Measurements from ENCODE around the gene ERICH4.
A peak's percentile ranks its signal among the peaks of the same experiment; 100 is the strongest.
"Not testable (repeated sequence)": the region's sequence is repeated elsewhere in the genome, so short reads cannot be mapped to it uniquely, and the experiment has no call there.

ERICH4 gene

GRCh38 chr19:41456342-41456918, 13.5 kb downstream of the ERICH4 start:
- DNase-seq (ENCODE audit: low read depth): peak; percentile 72
- no peak overlapping the region for H3K4me3 ChIP-seq (replicated peaks; ENCODE audit: low read depth, low read length)
- no peak for TF ChIP-seq CTCF (IDR thresholded peaks at IDR 0.05; ENCODE audit: low read length, missing control alignments)

GRCh38 chr19:41457241-41457640, 14.3 kb downstream of the ERICH4 start:
- no peak for DNase-seq (ENCODE audit: low read depth)
- TF ChIP-seq CTCF (IDR thresholded peaks at IDR 0.05; ENCODE audit: low read length, missing control alignments): no peak
- no peak overlapping the region for H3K4me3 ChIP-seq (replicated peaks; ENCODE audit: low read depth, low read length)

- no peak for TF ChIP-seq CTCF (IDR thresholded peaks at IDR 0.05; ENCODE audit: low read length, missing control alignments)
- no peak for DNase-seq (ENCODE audit: low read depth)
- H3K4me3 ChIP-seq (replicated peaks; ENCODE audit: low read depth, low read length): no peak overlapping the region
Observed at GRCh38 chr19:41462497-41462896, 19.5 kb downstream of the ERICH4 start.

GRCh38 chr19:41463257-41464256, 20.6 kb downstream of the ERICH4 start:
- DNase-seq (ENCODE audit: low read depth); H3K4me3 ChIP-seq (replicated peaks; ENCODE audit: low read depth, low read length): not testable (repeated sequence)

- H3K4me3 ChIP-seq (replicated peaks; ENCODE audit: low read depth, low read length): no peak overlapping the region
- DNase-seq (ENCODE audit: low read depth): no peak
- TF ChIP-seq CTCF (IDR thresholded peaks at IDR 0.05; ENCODE audit: low read length, missing control alignments): no peak
Observed at GRCh38 chr19:41476583-41476982, 33.6 kb downstream of the ERICH4 start.

DNA sequence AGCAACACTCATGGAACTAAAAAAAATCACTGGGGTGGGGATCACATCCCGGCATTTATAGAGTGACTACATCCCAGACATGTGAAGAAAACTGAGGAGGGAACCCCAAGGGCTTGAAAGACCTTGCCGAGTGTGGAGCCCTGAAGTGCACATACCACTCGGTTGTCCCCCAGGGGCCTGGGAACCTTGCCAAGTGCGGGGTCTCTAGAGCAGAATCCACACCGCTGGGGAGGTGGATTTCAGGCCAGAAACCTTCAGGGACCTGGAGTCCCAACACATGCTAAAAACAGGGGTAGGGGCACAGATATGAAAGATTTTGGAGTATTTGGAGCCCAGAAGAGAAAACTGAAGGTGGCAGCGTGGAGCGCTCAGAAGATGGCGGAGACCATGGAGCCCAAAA, 35.2 kb downstream of the ERICH4 start:
- TF ChIP-seq CTCF (IDR thresholded peaks at IDR 0.05; ENCODE audit: low read length, missing control alignments): no peak
- DNase-seq (ENCODE audit: low read depth): no peak

GRCh38 chr19:41478875-41479756, 36.2 kb downstream of the ERICH4 start:
- DNase-seq (ENCODE audit: low read depth): peak; percentile 68
- TF ChIP-seq CTCF (IDR thresholded peaks at IDR 0.05; ENCODE audit: low read length, missing control alignments): no peak
- peak overlapping the region; percentile 30 for H3K4me3 ChIP-seq (replicated peaks; ENCODE audit: low read depth, low read length)

More for the DNA sequence above, 35.2 kb downstream of the ERICH4 start:
- H3K4me3 ChIP-seq (replicated peaks; ENCODE audit: low read depth, low read length): peak overlapping the region; percentile 30

Data from fibroblast of pulmonary artery (primary cell).